RPMI7951 (cell line): ENCODE results near the gene ENG. TPM values are rescaled to one million over a fixed set of nuclear protein-coding genes. Genes with fewer than 3 reads are reported as not detected.
"Not testable (repeated sequence)": the region's sequence is repeated elsewhere in the genome, so short reads cannot be mapped to it uniquely, and the experiment has no call there.

ENCODE experiments used
- DNase-seq: peaks from one replicate; pipeline ENCODE4 v3.0.0-alpha.2; 2012; ENCODE audit warnings: low read depth
- total RNA-seq: library from RNA; depleted of rRNA; stranded (reverse); fragments of >200 nt; shearing (Covaris generic); gene quantifications from 2 replicates; pipeline ENCODE4 v1.2.3, GENCODE V29; 2014

The ENG gene
- total RNA-seq, 1 experiment from 2014 or later: 34.8 TPM

- DNase-seq: no peak
Measured at GRCh38 chr9:127878652-127879390, 24.4 kb upstream of the ENG start.

GRCh38 chr9:127878001-127878651 lies 23.7 kb upstream of the ENG start:
- DNase-seq: no peak

GRCh38 chr9:127877566-127877998 lies 23.1 kb upstream of the ENG start, which contains the start of gene AK1:
AK1 (minus strand) TSS chr9:127877675; CDS start chr9:127874617, 3,058 bp downstream.
- peak; percentile 66 for DNase-seq

GRCh38 chr9:127876764-127877562 lies 22.5 kb upstream of the ENG start:
- DNase-seq: no peak

GRCh38 chr9:127876026-127876763 lies 21.7 kb upstream of the ENG start:
- no peak for DNase-seq

GRCh38 chr9:127875306-127875966 lies 21.0 kb upstream of the ENG start:
- no peak for DNase-seq

- no peak for DNase-seq
Measured at GRCh38 chr9:127874301-127875221, 20.1 kb upstream of the ENG start.

GRCh38 chr9:127873886-127874285 lies 19.4 kb upstream of the ENG start:
- no peak for DNase-seq

GRCh38 chr9:127873223-127873691 lies 18.8 kb upstream of the ENG start:
- no peak for DNase-seq

GRCh38 chr9:127872369-127873222 lies 18.1 kb upstream of the ENG start:
- no peak for DNase-seq

- no peak for DNase-seq
Measured at GRCh38 chr9:127871531-127871930, 17.1 kb upstream of the ENG start.

GRCh38 chr9:127870887-127871286 lies 16.4 kb upstream of the ENG start:
- no peak for DNase-seq

- not testable (repeated sequence) for DNase-seq
Measured at GRCh38 chr9:127870153-127870491, 15.7 kb upstream of the ENG start.

- DNase-seq: peak; percentile 72
Measured at GRCh38 chr9:127869310-127870152, 15.1 kb upstream of the ENG start.

GRCh38 chr9:127868278-127868902 lies 13.9 kb upstream of the ENG start:
- no peak for DNase-seq

- DNase-seq: no peak
Measured at GRCh38 chr9:127867356-127868277, 13.2 kb upstream of the ENG start.

GRCh38 chr9:127866535-127866934 lies 12.1 kb upstream of the ENG start:
- no peak for DNase-seq
